Duodenal mucosa (tissue), 2 donors: ENCODE measurements around the gene ST6GAL1.
"Not testable (repeated sequence)": the region's sequence is repeated elsewhere in the genome, so short reads cannot be mapped to it uniquely, and the experiment has no call there.

Experiments
- H3K27ac ChIP-seq: one replicate; pipeline ENCODE4 v1.7.0; 2013; ENCODE audit warnings: low read depth, low read length
- H3K27me3 ChIP-seq, 2 donors: one replicate each; pipeline ENCODE4 v1.7.0; 2013; ENCODE audit warnings: low read length in 2 of 2, control low read depth in 1 of 2; ENCODE audit not compliant: insufficient read depth in 2 of 2, control insufficient read depth in 1 of 2
- H3K36me3 ChIP-seq, 2 donors: one replicate each; pipeline ENCODE4 v1.7.0; 2013; ENCODE audit warnings: low read length in 2 of 2, control low read depth in 1 of 2; ENCODE audit not compliant: insufficient read depth in 2 of 2, control insufficient read depth in 1 of 2
- H3K4me1 ChIP-seq, 2 donors: one replicate each; pipeline ENCODE4 v1.7.0; 2013; ENCODE audit warnings: low read length in 2 of 2, control low read depth in 1 of 2; ENCODE audit not compliant: insufficient read depth in 2 of 2, control insufficient read depth in 1 of 2
- H3K4me3 ChIP-seq, 2 donors: one replicate each; pipeline ENCODE4 v1.7.0; 2013; ENCODE audit warnings: low read length in 2 of 2, low read depth in 1 of 2
- H3K9ac ChIP-seq, 2 donors: one replicate each; pipeline ENCODE4 v1.7.0; 2013; ENCODE audit warnings: low read length in 2 of 2, low read depth in 1 of 2
- H3K9me3 ChIP-seq, 2 donors: one replicate each; pipeline ENCODE4 v1.7.0; 2013; ENCODE audit warnings: low read length in 2 of 2, control low read depth in 1 of 2; ENCODE audit not compliant: control insufficient read depth in 1 of 2

The ST6GAL1 gene

GRCh38 chr3:186991470-186991869, 61.1 kb downstream of the ST6GAL1 start:
- H3K27me3 ChIP-seq = no peaks in the 10 kb centered on the region
- peaks cover 0 to 3% of the 10 kb centered on the region in 2 donors for H3K4me1 ChIP-seq
- no peak overlapping the region for H3K27ac ChIP-seq
- H3K9me3 ChIP-seq = no peaks in the 10 kb centered on the region
- H3K36me3 ChIP-seq = no peaks in the 10 kb centered on the region
- H3K9ac ChIP-seq = no peak overlapping the region
- no peak overlapping the region for H3K4me3 ChIP-seq

DNA sequence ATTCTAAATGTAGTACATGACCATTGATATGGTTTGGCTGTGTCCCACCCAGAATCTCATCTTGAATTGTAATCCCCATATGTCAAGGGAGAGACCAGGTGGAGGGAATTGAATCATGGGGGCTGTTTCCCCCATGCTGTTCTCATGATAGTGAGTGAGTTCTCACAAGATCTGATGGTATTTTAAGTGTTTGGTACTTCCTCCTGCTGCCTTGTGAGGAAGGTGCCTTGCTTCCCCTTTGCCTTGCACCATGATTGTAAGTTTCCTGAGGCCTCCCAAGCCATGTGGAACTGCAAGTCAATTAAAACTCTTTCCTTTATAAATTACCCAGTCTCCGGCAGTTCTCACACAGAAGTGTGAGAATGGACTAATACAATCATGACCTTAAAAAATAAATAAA, 61.8 kb downstream of the ST6GAL1 start:
- not testable (repeated sequence) for H3K4me3 ChIP-seq, H3K9me3 ChIP-seq, H3K27me3 ChIP-seq, H3K27ac ChIP-seq, H3K36me3 ChIP-seq, H3K9ac ChIP-seq, H3K4me1 ChIP-seq

DNA sequence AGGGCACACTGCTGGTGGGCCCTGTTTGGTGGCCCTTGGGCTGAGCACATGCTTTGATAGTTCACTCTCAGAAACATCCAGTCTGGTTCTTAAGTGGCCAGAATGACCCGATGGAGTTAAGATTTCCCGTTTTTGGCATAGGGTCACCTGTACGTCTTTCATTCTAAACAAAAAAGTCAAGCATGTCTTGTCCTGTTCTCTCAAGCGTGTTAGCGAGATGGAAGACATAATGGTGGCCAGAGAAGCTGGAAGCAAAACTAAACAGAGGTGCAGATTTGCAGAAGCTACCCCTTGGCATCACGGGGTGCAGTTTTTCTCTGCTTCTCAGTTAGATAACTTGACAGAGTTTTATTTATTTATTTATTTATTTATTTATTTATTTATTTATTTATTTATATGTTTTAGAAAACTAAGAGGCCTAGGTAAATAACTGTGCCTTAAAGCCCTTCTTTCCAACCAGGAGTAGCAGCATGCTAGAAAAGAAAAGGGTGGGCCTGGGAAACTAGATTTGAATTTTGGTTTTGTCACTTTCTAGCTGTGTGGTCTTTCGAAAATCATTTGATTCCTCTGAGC, 63.0 kb downstream of the ST6GAL1 start:
- Histone ChIP-seq H3K4me3 (no peak overlapping the region), H3K36me3 (no peaks in the 10 kb centered on the region), H3K27ac (no peak overlapping the region), H3K9me3 (no peaks in the 10 kb centered on the region), H3K9ac (no peak overlapping the region), H3K4me1 (peaks cover 0 to 7% of the 10 kb centered on the region in 2 donors), H3K27me3 (no peaks in the 10 kb centered on the region)

- H3K4me3 ChIP-seq = no peak overlapping the region
- no peak overlapping the region for H3K27ac ChIP-seq
- H3K36me3 ChIP-seq = no peaks in the 10 kb centered on the region
- H3K27me3 ChIP-seq = no peaks in the 10 kb centered on the region
- no peaks in the 10 kb centered on the region for H3K9me3 ChIP-seq
- no peak overlapping the region for H3K9ac ChIP-seq
- H3K4me1 ChIP-seq = peaks cover 0 to 7% of the 10 kb centered on the region in 2 donors
Observed at GRCh38 chr3:186994000-186994955, 64.0 kb downstream of the ST6GAL1 start.

DNA sequence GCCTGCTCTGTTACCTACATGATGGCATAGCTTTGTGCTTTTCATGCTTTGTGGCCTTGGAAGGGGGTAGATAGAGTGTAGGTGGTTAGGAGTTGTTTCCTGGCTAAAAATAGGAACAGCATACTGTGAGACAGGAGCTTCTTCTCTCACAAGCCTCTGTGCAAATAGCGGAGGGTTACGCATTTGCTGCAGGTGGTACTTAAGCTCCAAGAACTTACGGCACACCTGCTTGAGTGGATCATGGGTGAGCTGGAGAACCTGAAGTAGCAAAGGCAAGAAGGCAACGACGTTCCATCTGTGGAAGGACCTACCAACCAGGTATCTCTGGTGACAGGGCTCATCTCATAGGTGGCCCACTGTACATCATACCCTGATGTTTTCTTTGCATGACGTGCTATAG, 66.0 kb downstream of the ST6GAL1 start:
- Histone ChIP-seq H3K27ac (peak overlapping the region; percentile 28), H3K27me3 (no peaks in the 10 kb centered on the region), H3K4me1 (peaks cover 0 to 12% of the 10 kb centered on the region in 2 donors), H3K36me3 (no peaks in the 10 kb centered on the region), H3K4me3 (peak overlapping the region; percentile 37 to 46), H3K9me3 (no peaks in the 10 kb centered on the region), H3K9ac (peak overlapping the region in 1 of 2 donors; percentile 34)

GRCh38 chr3:186997061-186997460, 66.7 kb downstream of the ST6GAL1 start:
- Histone ChIP-seq H3K4me3 (peak overlapping the region; percentile 13 to 46), H3K9me3 (no peaks in the 10 kb centered on the region), H3K4me1 (peaks cover 0 to 12% of the 10 kb centered on the region in 2 donors), H3K27ac (no peak overlapping the region), H3K36me3 (no peaks in the 10 kb centered on the region), H3K27me3 (no peaks in the 10 kb centered on the region), H3K9ac (peak overlapping the region in 1 of 2 donors; percentile 34)

GRCh38 chr3:186997473-186997939, 67.2 kb downstream of the ST6GAL1 start:
- no peak overlapping the region for H3K27ac ChIP-seq

GRCh38 chr3:186998937-186999368, 68.6 kb downstream of the ST6GAL1 start:
- Histone ChIP-seq H3K4me3 (no peak overlapping the region), H3K27ac (no peak overlapping the region), H3K36me3 (no peaks in the 10 kb centered on the region), H3K4me1 (peaks cover 0 to 12% of the 10 kb centered on the region in 2 donors), H3K9me3 (no peaks in the 10 kb centered on the region), H3K9ac (no peak overlapping the region), H3K27me3 (no peaks in the 10 kb centered on the region)

More at GRCh38 chr3:186997473-186997939, 67.2 kb downstream of the ST6GAL1 start:
- Histone ChIP-seq H3K4me1 (peaks cover 0 to 12% of the 10 kb centered on the region in 2 donors), H3K36me3 (no peaks in the 10 kb centered on the region), H3K9me3 (no peaks in the 10 kb centered on the region), H3K27me3 (no peaks in the 10 kb centered on the region), H3K4me3 (peak overlapping the region; percentile 13 to 46), H3K9ac (peak overlapping the region in 1 of 2 donors; percentile 25)

DNA sequence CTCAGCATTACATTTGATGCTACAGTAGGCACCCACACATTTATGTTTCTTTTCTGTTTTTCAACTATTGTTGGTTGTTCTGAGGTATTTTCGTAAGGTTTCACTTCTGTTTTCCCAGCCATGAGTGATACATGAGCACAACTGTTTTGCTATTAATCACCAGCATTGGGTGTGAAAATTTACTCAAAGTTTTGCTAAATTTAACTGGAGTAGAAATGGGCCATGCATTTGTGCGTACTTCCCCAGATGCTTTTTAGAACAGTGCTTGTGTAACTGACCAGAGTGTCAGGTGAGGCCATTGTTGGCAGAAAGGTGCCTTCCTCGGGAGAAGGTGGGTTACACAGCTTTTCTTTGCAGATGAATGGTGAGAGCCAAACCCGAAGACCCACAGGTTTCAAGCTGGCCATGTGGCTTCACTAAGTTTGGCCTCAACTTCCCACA, 70.4 kb downstream of the ST6GAL1 start:
- H3K9me3 ChIP-seq = no peaks in the 10 kb centered on the region
- H3K27me3 ChIP-seq = no peaks in the 10 kb centered on the region
- H3K4me3 ChIP-seq = no peak overlapping the region
- no peaks in the 10 kb centered on the region for H3K36me3 ChIP-seq
- no peak overlapping the region for H3K27ac ChIP-seq
- peaks cover 0 to 10% of the 10 kb centered on the region in 2 donors for H3K4me1 ChIP-seq
- H3K9ac ChIP-seq = peak overlapping the region in 1 of 2 donors; percentile 34

DNA sequence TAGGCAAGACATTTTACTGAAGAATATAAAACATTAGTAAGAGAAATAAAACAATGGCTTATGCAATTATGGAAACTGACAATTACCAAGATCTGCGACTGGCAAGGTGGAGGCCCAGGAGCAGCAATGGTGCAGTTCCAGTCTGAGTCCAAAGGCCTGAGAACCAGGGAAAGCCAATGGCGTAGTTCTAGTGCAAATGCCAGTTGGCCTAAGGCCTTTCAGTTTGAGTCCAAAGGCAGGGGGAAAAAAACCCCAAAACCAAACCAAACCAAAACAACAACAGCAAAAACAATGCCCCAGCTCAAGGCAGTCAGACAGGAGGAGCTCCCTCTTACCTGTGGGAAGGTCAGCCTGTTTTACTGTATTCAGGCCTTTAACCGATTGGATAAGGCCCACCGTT, 72.6 kb downstream of the ST6GAL1 start:
- Histone ChIP-seq H3K4me1 (peaks cover 0 to 5% of the 10 kb centered on the region in 2 donors), H3K27ac (no peak overlapping the region), H3K4me3 (no peak overlapping the region)

More for the DNA sequence above, 72.6 kb downstream of the ST6GAL1 start:
- H3K9ac ChIP-seq = no peak overlapping the region
- H3K36me3 ChIP-seq = no peaks in the 10 kb centered on the region
- no peaks in the 10 kb centered on the region for H3K27me3 ChIP-seq
- no peaks in the 10 kb centered on the region for H3K9me3 ChIP-seq
